GM20431 (cell line): Measurements from ENCODE around the gene MYO5B.

Experiments used
- in situ Hi-C: fragments of 300-500 bp; cut with MseI, MboI; formaldehyde crosslinking; loops from one replicate; pipeline ENCODE4 v1.15.0; 2020; ENCODE audit warnings: low sequenced_read_pairs; ENCODE audit not compliant: unreplicated experiment

MYO5B gene

DNA sequence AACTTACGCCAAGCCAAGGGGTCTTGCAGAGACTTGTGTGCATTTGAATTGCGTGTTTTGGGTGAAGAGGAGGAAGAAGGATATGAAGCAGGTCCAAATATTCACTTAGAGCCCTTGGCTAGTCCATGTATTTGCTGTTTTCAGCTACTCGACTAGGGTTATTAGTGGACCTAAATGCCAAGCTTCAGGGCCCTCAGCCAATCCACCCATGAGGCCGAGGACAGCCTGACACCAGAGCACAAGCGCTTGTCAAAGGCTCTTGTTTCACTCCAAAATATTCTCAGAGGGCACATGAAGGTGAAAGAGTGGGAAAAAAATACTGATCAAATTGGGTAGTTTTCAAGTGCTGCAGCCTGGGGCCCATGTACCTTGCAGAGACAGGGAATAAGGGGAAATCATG lies 206.8 kb downstream of the MYO5B start:
- in situ Hi-C loops, result no loop called here

DNA sequence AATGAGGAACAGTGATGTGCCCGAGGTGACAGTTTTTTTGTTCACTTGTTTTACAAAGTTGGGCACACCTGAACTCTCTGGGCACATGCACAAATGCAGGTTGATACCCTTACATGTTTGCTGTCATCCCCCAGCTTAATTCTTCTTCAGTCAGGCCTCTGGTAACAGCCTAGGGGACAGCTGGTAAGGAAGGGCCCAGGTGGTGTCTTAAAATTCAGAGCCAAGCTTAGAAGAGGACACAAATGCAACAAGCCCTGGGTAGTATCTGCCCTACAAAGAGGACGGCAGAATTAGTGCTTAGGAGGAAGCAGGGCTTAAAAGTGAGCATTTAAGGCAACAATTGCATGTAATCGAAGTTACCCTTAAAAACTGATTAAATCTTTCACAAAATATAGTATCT lies 209.7 kb downstream of the MYO5B start:
- in situ Hi-C loops, result no loop called here

DNA sequence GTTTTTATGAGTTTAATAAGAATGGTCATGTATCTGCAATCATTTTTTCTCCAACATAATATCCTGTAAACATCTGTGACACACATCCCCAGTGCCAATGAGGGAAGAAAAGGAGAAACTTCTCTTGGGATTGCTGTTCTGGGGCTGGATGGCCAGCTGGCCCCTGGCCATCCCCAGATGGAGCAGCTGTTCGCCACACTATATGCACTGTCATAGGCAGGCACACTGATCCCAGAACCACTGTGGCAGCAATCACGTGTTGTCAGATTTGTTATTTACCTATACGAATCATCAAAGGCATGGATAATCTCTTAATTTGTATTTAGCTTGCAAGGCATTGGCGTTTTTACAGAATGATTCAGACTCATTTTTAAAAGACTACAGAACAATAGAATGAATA lies 214.1 kb downstream of the MYO5B start:
- in situ Hi-C loops, result no loop called here

DNA sequence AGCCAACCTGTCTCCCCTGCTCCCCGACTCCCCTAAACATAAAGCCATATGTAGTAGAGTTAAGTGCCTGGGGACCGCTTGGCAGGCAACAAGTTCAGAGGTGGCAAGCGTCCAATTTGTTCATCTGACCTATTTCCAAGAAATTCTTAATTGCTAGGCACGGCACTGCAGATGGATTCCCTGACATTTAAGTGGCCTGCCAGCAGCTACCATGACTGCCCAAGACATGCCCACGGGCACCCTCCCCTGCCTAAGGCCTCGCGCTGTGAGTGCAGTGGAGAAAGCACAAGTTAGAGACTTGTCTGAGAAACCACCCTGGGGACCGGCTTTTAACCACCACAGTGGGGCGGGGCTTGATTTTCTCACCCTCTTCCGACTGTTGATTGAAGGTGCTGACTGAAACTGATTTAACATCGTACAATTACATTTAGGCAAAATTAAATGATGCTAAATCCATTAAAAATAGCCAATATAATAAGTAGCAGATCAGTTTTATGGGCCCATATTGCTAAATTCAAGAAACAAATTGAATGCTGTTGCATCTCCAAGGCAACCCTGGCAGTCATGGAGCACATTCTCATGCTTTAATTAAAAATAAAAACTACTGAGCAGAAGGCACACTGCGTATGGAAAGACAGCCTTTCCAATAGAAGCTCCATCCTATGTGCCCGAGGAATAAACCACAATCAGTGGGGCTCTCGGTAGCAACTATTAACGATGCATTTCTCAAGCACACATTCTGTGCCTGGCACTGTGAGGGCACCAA lies 218.0 kb downstream of the MYO5B start:
- in situ Hi-C loops, result no loop called here

DNA sequence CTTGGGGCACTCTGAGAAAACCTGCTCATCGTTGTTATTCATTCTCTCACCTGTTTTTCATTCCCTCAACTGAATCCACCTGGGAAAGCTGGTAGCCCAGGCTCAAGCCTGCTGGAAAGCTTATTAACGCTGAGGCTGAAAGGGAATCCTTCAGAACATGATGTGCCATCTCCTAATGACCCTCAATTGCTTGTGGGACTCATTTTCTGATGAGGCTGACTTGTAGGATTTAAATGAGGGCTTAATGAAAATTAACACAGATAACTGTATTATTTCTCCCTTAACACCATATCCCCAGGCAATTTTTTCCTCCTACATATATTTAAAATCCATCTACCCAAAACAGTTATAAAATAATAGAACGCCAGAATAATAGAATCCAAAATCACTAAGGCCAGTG lies 218.9 kb downstream of the MYO5B start:
- in situ Hi-C loops, result no loop called here

DNA sequence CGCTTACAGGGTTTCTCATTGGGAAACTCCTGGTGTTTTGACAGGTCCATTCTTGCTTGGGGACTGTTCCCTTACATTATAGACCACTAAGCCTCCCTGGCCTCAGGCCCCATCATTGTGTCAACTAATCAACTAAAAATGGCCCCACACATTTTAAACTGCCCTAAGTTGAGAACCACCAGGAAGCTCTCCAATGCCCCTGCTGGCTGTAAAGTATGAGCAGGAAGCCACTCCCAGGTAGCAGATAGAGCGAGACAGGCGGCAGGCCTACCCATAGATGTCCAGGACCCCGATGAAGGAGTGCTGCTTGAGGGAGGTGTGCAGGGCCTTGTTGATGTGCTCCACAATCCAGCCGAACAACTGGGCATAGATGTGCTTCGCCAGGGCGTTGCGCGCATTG lies 220.9 kb downstream of the MYO5B start:
- in situ Hi-C loops, result no loop called here

DNA sequence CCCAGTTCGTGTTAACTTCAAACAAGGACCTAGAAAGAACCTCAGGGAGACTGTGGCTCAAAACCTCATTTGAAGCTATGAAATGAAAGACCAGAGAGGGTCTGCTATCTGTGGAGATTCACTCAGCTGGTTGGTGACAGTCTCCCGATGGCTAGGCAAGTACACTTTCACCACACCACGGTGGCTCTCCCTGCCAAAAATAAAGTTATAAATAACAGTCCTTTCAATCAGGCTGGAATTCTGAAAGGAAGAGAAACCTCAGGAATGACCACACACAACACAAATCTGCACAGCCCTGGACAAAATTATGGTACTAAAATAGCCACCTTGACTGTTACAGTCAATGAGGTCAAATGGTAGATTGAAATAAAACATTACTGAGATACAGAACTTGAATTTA lies 221.4 kb downstream of the MYO5B start:
- in situ Hi-C loops, result no loop called here

DNA sequence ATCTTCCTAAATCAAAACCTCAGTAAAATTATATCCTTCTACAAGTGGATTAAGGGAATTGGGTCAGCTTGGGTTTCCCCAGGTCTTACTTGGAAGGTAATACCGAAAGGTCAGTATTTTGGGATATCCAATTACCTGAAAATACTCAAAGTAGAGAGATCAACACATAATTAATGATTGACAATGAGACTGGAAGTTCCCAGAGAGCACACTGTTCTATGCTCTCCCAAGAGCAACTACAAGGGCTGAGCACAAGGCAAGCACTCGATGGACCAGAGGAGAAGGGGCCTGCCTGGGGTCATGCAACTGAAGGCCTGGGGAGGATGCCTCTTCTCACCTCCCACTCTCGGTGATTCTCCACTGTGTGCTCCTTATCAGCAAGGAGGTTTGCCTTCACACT lies 222.4 kb downstream of the MYO5B start:
- in situ Hi-C loops, result no loop called here

DNA sequence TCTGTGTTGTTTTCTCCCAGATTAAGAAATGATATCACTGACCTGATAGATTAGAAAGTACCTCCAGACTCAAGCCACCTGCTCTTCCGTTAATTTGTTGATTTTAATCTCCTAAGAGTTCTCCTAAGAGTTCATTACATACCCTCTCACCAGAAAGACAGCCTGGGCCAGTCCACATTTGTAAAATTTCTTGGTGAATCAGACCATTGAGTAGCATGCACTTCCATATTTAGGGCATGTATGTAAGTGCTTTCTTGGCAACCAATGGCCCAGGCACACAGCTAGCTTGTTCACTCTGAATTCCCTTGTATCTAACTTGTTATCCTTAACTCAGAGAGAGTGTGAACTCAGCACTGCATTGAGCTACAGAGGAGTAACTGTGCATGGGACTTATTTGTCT lies 223.5 kb downstream of the MYO5B start:
- in situ Hi-C loops, result no loop called here

DNA sequence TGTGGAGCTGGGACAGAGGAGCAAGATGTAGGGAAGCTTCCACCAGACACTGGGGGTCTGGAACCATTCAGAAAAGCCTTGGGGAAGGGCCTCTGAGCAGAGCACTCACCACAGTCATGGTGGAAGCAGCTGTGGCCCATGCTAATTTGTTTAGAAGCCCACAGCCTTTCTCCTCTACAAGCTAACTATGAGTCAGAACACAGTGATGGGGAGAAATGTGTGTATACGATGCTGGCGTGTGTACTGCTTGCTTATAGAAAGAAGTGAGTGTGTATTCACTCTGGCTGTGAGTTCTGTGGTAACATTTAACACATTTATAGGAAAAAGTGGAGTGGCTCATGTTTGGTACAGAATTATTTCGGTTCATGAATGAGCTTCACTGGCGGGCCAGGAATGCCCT lies 224.6 kb downstream of the MYO5B start:
- in situ Hi-C loops, result no loop called here

DNA sequence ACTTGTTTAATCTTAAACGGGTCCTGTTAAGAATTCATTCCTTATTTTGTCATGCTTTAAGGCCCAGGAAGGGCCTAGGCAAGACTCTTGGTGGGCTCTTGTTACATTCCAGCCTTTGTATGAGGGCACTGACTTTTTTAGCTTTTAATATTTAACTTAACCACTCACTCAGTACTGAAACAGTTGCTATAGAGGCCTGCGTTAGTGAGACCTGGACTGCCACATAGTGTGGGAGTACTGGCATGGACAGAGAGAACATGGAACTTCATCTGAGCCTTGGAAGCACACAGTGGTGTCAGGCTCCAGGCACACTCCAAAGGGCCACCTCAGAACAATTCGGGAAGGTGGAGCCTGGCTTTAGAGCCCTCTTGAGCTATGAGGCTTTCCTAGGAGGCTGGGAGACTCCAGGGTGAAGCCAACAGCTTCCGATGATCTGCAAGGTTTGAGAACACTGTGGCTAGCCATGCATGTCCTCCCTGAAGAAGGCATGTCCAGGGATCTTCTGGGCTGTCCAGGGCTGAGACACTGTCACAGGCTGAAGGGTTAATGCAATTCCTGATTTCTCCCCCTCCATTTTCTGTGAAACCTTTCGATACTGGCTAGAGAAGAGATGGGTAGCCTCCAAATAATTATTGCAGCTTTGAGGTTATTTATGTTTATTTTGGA lies 226.2 kb downstream of the MYO5B start:
- in situ Hi-C loops, result no loop called here

DNA sequence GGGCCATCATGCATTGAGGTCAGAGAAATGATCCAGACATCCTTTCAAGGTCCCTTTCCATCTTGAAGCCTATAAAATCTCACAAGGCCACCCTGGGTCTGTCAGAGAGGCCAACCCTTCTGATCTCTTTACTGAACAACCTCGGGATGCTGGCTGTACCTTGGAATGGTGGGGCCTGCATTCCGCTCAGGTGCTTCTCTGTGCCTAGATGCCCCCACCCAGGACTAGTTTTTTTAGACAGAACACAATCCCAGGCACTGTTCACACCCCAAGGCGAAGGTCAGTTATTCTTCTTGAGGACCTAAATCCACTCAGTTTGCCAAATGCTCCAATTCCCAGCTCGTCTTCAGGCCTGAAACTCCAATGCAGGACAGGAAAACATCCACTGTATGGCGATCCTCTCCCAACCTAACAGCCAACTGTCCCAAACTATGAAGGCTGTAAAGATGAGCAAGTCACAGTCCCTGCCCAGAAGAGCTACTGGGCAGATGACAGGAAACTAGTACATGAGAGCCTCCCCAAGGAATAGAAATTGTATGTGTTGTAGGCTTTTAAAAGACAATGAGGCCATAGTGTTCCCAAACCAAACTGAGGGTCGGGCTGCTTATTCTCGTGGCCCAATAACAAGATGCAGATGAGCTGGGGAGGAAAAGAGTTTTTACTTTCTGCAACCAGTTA lies 227.2 kb downstream of the MYO5B start:
- in situ Hi-C loops, result no loop called here

DNA sequence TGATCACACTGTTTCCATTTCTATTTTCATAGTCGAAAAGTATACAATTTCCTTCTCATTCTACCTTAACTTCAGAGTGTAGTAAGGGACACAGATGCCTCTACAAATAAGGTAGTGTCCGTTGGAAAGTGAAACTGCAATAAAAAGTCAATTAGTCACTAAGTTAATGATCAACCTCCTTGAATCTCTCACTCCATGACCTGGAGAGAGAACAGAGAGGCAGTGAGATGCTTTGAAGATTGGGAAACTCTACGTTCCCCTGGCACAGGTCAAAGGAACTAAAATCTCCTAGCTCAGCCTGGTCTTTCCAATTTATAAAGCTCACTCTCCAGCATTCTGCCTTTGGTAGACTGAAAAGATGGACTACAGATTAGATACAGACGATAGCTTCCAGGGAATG lies 227.8 kb downstream of the MYO5B start:
- in situ Hi-C loops, result no loop called here

DNA sequence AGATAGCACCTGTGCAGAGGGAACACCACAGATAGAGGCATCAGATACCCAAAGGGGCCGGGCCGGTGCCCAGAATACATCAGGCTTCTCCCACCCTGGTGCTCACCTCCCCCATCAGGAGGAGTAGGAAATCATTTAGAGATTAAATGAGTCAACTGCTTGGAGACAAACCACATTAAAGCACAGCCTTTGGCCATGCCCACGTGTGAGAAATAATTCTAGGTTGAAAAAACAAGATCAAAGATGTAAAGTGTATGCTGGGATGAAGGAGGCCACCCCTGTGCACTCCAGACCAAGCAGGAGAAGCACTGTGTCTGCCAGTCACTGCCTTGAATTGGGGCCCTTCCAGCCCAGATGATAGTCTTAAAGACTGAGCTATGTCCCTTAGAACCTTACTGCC lies 228.9 kb downstream of the MYO5B start:
- in situ Hi-C loops, result no loop called here

DNA sequence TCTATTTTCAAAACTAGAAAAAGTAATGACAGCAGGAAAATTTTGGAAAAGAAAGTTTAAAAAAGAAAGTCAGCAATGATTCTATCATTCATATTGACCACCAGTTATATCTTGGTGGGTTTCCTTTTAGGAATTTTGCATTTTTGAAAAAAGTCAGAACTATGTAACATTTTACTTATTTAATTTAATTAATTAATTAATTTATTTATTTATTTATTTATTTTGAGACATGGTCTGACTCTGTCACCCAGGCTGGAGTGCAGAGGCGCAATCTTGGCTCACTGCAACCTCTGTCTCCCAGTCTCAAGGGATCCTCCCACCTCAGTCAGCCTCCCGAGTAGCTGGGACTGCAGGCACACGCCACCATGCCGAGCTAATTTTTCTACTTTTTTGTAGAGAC lies 231.7 kb downstream of the MYO5B start:
- in situ Hi-C loops, result no loop called here

DNA sequence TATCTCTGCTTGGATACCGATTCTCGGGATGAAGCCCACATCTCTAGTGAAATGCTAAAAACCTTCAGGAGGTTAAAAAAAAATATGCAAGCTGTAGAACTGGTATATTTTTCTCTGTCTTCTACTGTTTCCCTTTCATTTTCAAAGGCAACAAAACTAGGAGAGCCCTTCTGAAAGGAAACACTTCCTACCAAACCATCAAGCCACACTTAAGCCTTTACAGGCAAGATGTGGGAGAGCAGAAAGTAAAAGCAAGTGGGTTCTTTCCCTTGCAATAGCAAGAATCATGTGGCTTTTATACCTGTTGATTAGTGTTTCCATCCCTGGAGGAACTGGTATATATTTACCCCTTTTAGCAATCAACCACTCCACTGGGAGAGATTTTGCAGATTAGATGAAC lies 233.7 kb downstream of the MYO5B start:
- in situ Hi-C loops, result no loop called here

DNA sequence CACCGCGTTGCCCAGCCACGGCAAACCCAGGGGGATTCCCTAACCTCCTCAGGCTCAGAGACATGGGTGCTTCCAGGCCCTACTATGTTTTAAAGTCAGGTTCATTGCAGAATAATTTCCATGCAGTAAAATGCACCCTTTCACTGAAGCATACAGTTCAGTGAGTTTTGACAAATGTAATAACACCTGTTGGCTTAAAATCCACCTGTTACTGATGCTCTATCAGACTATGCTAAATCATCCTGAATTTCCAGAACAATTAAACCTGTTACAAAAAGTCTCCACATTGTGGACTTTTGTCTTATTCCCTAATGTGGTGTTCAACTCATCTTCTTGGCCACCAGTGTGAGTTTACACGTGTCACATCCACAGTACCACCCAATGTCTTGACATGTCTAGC lies 234.6 kb downstream of the MYO5B start:
- in situ Hi-C loops, result no loop called here

DNA sequence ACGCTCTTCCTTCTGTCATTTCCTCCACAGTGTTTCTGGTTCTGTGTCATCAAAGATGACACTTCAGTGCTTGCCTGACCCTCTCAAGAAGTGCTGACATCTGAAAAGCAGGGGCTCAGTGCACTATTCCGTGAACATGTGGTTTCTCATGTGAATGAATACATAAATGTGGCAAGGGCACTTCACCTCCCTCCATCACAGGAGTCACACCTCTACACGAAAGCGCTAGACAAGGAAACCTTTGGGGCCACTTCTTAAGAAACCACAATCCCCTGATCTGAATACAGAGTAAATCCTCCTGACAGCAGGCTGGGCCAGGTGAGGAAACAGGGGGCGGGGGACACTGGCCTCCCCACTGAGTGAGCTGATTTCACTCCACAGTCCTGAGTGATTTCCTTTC lies 235.8 kb downstream of the MYO5B start:
- in situ Hi-C loops, result no loop called here

DNA sequence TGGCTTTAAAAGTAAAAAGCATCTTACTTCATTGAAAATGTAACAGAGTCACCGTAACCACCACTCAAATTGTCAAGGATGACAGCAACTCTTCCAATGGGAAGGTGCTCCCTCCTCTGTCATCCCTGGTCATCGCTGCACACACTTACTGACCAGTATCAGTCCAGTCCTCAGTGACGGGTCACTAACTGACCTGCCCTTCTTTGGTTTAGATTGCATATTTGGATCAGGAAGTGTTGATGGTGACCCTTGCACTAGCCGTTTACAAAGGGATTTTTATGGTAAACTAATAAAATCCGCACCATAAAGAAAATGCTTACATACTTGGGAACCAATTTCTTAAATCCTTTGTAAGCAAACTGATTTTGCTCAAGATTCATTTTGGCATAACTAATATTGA lies 239.7 kb downstream of the MYO5B start:
- in situ Hi-C loops, result no loop called here

DNA sequence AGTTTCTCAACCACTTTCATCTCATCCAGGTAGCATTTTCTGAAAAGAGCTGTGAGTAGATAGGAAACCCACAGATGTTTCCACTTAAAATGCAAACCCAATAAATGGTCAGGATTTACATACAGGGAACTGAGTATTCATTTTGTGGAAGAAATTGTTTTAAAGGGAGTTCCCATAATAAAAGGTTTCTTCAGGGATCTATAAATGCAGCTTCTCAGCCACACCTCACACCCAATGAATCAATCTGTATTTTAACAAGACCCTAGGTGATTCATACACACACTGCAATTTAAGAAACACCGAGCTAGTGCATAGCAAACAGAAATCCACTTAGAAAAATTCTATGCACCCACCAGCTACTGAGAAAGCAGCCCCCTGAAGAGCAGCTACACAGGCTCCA lies 241.6 kb downstream of the MYO5B start:
- in situ Hi-C loops, result no loop called here

DNA sequence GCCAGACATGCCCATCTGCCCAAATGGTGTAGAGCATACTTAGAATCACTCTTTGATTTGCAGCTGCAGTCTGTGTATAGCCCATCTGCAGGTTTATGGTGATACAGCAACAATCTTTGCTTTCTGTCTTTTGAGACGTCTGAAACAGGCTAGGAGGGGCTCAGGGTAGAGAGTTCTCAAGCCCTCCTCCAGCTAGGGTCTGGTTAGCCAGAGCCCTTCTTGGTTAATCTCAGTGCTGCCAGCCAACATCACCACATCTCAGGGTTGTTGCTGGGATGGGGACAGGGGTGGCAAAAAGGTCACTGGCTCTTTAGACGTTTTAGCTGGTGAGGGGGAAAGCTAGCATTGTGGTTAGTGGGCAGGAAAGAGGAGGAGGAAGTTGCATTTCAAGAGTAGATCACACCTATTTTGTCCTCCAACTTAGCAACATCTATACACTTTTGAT lies 245.0 kb downstream of the MYO5B start:
- in situ Hi-C loops, result no loop called here
